Suprapubic skin (tissue), 3 donors: ENCODE measurements around the gene PTPRM.

Experiments
- CTCF ChIP-seq, 2 donors: fragments of 200-600 bp in 1 of 2; fragments of 450-650 bp in 1 of 2; sonication (generic) in 1 of 2; IDR thresholded peaks; one replicate each; pipeline ENCODE4 v1.5.1; 2016 to 2019; ENCODE audit warnings: antibody characterized with exemption in 2 of 2, mild to moderate bottlenecking in 1 of 2, moderate library complexity in 1 of 2
- EP300 ChIP-seq: sonication (generic); formaldehyde crosslinking; IDR thresholded peaks from one replicate; pipeline ENCODE4 v1.6.1; 2017; ENCODE audit warnings: antibody characterized with exemption

DNA sequence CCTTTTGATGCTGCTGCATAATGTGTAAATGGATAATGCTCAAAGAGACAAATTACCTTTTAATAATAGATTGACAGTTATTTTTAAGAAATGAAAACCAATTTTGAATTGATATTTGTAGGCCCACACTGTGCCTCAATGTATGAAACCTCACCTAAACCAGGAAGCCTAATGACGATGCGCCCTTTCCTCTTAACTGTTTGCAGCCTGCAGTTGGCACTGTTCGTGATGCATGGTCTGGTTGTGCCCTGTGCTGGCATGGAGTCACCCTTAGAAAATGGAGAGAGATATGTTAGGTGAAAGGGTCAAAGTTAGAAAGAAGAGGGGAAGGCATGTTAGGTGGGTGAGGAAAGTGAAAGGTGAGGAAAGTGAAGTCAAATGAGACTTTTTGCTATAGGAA, 390.2 kb downstream of the PTPRM start:
- TF ChIP-seq CTCF (IDR thresholded peaks at IDR 0.05), result no peak
- TF ChIP-seq EP300, result no peak
